Urothelium cell line (cell line): Measurements from ENCODE around the gene WDR86.

Source experiments
- DNase-seq: peaks from one replicate; pipeline ENCODE4 v3.0.0; 2011; ENCODE audit warnings: low spot score, mixed read lengths
- FAIRE-seq: peaks from 2 replicates; lab custom pipeline; 2011; peaks lifted over from hg19 to GRCh38; lab: Jason Lieb, UNC

Gene WDR86

DNA sequence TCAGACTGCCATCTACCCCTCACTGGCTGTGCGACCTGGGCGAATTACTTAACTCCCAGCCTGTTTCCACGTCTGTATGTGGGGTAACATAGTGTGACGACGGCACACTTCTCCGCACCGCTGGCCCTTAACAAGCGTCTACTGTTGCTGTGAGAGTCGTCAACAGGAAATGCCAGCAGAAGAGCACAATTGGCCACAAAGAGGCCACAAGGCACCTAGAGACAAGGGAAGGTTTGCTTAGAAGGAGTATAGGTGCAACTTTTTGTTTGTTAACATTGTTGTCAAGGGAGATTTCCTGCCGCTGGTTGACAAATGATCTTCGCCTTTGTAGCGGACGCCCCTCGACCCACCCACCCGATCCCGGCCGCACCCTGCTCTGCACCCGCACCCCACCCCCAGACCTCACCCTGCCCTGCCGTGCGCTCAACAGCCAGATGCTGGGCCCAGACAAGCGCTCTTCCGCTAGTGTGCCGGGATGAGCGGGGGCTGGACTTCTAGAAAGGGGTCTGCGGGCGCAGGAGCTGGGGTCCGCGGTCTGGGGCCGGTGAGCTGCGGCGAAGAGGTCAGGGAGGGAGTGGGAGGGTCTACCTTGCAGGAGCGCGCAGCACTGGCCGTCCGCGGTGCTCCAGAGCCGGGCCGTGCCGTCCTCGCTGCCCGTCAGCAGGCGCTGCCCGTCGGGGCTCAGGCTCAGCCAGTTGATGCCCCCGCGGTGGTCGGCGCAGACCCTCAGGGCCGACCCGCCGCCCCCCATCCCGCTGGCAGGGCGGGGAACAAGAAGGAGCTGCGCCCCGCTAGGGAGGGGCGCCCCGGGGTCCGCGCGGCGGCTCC, 785 bp downstream of the WDR86 start:
- no peak for DNase-seq
- FAIRE-seq: no peak

DNA sequence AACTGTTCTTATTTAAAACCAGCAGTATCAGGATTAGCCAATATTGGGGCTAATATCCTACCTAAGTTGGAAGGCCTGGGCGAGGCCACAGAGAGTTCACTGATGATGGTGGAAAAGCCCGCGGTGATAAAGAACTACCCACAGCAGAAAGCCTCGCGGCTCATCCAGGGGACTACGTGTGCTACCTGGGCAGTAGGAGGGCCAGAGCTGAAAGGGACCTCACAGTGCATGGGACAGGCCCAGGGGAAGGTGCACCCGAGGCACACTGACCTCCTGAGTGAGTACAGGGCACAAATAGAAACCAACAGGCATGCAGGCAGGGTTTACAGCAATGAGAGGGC, 1.4 kb downstream of the WDR86 start:
- DNase-seq: no peak
- no peak for FAIRE-seq

DNA sequence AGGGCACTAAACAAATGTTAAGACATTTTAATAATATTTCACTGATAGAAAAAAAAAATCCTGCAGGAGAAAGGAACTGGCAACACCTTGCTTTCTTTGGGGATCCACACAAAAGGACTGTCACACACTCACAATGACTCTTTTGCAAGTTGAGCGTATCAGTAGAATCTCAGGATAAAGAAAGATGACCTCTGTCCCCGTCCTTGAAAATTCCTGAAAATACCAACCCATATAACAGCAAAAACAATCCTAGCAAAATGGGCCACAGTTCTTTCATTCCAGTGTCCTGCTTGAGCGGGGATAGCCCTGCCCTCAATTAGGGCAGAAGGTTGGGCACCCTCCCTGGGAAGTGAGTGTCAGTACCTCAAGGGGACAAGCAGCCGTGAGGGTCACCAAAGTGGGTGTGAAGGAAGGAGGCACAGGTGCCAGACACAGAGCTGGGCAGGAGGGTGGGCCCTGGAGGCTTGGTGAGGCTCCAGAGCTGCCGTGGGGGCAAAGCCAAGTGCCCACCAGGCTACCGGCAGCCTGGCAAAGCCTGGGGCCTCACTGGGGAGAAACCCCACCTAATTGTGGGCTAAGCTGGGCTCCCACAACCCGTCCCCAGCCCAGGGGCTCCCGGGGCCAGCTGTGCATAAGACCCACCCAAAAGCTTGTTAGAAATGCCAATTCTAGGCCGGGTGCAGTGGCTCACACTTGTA, 2.8 kb downstream of the WDR86 start:
- DNase-seq (no peak), FAIRE-seq (no peak)

DNA sequence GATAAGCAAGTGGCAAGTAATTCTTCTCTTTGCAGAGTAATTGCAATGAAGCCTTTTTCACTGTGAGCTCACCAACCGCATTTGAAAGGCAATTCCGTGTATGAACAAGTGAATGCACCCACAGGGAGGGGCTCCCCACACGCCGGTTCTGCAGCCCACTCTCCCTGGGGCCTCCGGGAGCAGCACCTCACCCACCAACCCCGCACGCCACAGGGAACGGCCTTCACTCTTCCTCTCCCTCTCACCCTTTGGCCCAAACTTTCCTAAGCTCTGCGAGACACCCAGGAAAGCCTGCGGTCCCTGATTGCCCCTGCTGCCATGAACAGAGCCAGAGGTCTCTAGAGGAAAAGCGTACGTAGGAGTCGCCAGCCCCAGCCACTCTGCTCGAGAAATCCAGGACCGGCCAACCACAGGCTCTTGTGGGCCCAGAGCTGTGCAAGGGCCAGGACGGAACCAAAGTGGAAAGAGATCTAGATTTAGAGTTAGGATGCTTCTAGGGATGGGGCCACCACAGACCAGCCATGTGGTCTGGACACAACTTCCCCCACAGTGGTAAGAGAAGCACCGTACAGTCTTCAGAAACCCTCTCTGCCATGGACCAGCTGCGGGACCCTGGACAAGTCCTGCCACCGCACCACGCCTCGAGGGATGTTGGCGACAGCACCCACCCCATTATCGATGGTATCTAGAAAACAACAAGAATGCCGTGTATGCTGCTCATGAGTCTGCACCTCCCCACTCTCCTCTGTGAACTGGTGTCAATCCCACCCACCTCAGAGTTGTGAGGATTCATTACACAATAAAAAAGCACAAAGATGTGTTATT, 3.6 kb downstream of the WDR86 start:
- DNase-seq: no peak
- FAIRE-seq: no peak

DNA sequence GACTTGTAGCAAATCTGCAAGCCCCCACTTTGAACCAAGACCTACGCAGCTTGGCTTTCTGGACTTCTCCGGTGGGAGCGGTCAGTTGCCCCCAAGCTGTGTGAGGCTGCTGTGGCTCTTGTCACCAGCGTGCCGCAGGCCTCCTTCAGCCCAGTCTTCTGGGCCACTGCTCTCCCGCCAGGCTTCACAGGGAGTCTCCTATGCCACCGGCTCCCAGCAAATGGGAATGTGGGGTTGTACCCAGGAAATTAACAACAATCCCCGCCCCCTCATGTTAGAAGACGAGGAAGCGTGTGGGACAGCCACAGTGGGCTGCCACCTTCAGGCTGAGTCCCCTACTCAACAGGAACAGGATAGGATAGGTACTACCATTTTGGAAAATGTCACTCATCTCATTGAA, 4.2 kb downstream of the WDR86 start:
- DNase-seq (no peak), FAIRE-seq (no peak)

DNA sequence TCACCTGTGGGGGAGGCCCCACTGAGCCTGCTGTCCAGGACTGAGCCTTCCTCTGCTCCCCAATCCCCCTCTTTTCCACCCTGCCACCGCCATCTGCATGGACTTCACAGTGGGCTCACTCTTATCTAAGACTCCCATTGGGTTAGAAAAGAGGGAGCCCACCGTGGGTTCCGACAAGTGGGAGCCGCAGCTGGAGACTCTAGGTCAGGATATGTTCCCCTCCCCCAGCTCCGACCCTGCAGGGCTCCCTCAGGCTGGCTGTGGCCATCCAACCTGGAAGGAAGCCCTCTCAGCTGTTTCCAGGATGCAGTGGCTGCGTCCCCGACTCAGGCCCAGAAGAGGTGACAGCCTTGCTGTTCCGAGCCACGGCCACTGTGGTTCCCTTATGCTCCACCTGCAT, 4.8 kb downstream of the WDR86 start:
- no peak for FAIRE-seq
- no peak for DNase-seq

DNA sequence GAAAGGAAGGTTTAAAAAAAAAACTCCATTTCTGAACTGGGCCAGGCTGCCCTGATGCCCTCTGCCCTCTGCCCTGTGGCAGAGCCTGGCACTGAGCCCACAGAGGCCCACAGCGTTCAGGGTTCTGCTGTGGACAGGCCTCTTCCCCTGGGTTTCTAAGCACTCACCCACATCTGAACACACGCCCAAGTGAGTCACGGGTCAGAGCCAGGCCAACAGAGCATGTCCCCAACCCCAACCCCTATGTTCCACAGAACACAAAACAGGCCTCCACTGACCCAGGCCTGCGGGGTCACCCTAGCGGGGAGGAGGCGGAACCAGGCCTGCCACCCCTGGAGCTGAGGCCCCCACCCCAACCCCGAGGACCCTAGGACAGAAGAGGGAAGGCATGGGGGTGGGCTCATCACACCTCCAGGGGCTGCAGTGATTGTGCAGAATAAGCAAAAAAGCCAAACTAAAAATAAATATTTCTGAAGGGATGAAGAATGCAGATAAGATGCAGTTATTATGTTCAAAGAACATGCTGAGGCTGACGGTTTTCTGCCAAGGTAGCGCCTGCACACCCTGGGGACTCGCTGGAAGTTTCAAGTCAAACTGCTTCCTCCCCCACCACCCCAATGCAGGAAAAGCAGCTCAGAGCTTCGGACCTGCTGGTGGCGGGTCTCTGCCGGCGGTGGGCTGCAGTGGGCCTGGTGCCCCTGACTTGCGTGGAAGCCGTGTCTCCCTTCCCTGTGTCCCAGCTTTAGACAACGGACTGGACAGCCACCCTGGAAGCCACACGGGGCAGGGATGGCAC, 5.4 kb downstream of the WDR86 start:
- FAIRE-seq (no peak), DNase-seq (no peak)

DNA sequence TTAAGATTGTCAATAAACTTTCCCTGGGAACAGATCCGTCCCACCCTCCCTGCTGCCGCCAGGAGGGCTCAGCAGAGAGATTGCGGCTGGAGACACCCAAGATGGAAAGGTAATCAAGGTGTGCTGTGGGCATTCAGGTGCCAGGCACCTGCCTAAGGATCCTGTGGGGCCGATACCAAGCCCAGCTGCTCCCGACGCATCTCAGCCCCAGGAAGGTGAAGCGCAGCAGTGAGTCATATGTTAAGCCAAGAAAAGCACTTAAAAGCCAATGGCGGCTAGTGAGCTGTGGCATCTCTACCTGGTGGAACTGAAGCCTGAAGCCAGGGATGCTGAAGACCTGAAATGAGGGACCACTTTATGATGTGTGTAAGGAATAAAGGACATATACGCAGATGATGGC, 6.1 kb downstream of the WDR86 start:
- no peak for DNase-seq

DNA sequence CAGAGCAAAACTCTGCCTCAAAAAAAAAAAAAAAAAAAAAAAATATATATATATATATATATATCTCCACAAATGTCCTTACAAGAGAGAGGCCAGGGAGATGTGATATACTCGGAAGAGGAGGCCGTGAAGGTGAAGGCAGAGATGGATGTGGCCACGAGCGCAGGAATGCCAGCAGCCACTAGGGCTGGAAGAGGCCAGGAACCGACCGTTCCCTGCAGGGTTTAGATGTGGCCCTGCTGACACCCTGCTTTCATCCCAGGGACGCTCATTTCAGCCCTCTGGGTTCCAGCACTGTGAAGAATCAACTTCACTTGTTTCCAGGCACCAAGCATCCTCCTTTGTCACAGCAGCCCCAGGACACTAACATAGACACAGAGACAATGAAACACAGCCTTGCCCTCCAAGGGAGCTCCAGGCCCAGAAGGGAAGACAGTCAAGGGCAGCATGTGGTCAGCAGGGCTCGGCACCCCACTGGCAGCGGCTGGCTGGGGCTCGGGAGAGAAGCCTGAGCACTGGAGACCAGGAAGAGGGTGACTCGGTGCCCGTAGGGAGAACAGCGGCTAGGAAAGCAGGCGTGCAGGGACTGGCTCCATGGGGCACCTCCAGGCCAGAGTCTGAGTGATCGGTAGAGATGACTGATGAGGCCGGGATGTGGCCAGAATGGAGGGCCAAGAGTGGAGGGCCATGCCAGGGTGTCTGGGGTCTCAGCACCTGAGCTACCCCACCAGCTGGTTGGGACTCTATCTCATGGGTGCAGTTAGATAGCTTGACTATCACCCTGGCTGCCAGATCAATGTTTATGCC, 7.6 kb downstream of the WDR86 start:
- DNase-seq (no peak), FAIRE-seq (no peak)

More for the DNA sequence above, 6.1 kb downstream of the WDR86 start:
- FAIRE-seq: no peak

DNA sequence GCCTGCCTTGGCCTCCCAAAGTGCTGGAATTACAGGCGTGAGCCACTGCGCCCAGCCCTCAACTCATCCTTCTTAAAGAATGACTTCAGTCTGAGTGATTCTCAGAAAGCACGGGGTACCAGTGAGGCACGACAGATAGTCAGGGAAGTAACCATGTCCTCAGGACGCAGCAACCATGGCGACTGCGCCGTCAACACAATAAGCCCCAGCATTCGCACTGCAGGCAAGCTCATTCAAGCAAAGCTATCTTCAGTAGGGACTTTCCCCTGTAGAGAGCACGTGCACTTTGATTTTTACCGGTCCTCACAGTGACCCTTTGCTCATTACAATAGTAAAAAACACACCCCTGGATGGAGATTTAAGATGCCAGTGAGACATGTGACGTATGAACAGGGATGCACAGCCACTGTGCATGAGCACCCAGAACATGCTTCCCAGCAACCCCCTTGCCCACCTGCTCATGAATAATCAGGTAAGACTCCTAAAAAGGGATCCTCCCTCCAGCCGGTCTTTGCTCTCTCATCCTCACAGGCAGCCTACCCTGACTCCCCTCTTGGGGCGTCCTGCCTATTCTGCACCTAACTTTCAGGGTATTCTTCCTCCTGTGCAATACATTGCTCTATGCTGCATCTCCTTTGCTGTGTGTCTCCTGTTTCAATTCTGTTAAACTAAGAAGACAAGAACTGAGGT, 9.1 kb downstream of the WDR86 start:
- DNase-seq (no peak), FAIRE-seq (no peak)

DNA sequence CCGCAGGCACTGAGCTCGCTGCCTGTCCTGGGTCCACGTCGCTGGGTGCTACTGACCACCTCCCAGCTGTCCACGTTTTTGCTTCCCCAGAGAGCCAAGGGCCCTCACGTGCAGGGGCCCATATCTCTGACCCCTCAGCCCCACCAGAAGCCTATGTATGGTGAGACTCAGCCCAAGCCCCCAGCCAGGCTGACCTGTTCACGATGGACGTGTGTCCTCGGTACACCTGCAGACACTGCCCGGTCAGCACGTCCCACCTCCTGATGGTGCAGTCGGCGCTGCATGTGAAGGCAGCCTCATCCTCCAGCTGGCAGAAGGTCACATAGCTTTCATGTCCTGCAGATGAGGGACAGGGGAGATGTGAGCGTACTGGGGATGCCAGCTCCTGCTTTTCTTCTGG, 9.9 kb downstream of the WDR86 start:
- DNase-seq: no peak
- FAIRE-seq: no peak

DNA sequence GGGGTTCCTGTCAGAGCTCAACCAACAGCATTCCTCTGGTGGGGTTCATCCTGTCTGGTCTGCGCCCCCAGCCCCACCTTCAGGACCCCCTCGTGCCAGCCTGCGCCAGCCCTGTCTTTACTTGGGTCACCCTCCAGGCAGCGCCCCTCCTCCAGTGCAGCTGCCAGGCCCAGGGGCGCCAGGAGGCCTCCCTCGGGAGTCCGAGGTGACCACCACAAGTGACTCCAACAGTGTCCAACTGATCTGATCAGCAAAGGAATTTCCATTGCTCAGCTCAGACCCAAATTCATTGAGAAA, 10.6 kb downstream of the WDR86 start:
- DNase-seq: no peak
- no peak for FAIRE-seq

DNA sequence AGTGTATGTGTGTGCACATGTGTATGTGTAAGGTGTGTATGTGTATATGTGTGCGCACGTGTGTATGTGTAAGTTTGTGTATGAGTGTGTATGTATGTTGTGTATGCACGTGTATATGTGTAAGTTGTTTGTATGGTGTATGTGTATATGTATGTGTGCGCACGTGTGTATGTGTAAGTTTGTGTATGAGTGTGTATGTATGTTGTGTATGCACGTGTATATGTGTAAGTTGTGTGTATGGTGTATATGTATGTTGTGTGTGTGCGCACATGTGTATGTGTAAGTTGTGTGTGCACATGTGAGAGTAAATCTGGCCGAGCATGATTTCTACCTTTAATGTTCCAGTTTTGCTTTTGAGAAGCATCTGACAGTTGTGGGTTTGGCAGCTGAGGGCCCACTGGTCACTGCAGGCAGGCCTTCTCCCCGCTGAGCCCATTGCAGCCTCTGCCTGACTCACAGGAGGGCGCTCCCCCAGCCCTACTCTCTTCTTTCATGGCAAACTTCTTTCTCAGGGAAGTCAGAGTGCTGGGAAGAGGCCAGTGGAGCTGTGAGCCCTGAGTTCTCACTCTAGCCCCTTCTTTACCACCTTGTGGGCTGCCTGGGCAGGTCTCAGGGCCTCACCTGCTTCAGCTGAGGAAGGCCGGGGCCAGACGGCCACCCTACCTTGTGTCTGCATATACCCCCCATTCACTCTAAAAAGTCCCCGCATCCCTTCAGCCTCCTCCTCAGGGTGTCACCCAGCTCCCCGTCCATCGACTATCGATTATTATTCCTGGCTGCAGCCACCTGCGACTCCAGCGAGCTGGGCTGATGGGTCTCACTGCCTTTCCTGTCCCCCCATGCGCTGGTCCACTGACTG, 11.2 kb downstream of the WDR86 start:
- FAIRE-seq (no peak), DNase-seq (no peak)

DNA sequence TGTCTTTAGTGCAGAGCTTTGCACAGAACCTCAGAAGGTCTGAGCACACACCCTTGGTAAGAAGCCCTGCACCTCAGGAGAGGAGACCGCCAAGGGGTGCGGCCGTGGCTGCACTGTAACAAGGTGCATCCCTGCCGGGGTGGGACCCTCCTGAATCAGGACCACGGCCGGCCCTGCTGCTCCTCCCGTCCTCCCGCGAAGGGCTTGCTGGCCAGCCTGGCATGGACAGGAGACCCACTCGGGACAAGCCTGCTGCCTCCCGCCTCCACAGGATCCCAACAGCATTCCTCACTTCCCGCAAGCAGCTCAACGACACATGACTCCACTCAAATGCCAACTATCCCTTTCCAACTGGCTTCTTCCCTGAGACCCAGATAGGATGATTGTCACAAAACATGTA, 12.8 kb downstream of the WDR86 start:
- no peak for DNase-seq
- no peak for FAIRE-seq

DNA sequence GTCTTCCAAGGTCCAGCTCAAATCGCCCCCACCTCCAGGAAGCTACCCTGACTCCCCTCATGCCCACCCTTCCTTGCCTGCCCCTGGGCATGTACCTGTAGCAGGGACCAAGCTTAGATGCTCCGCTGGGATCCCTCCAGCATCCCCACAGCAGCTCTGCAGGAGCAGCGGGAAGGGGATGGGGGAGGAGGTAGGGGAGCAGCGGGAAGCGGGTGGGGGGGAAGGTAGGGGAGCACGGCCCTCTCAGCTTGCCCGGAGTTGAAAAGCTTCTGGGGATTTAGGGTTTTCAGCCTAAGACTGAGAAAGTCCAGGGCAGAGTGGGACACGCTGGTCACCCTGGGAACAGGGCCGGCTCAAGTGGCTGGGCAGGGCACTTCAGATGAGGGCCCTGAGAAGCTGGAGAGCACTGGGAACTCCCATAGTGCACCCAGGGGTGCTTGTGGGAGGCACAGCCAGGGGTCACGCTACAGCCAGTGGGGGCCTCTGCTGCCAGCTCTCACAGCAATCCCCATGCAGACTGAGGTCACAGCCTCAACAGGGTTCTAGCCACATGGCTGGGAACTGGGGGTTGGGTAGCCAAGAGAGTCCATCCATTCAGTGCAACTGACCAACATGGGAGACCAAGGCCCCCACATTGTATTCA, 13.4 kb downstream of the WDR86 start:
- FAIRE-seq (no peak), DNase-seq (no peak)

DNA sequence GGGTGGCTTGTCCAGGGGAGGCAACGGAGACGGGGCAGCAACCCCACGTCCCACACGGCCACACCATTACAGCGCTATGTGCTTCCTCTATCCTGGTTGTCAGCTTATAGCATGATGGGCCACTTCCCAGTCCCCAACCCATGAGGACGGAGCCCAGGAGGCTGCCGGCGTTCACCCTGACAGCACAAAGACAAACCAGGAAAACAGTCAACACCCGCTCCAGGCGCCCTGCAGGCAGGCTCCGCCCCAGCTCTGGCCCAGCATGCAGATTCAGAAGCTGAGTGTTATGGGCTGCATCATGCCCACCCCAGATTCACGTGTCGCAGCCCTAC, 14.8 kb downstream of the WDR86 start:
- DNase-seq: no peak

DNA sequence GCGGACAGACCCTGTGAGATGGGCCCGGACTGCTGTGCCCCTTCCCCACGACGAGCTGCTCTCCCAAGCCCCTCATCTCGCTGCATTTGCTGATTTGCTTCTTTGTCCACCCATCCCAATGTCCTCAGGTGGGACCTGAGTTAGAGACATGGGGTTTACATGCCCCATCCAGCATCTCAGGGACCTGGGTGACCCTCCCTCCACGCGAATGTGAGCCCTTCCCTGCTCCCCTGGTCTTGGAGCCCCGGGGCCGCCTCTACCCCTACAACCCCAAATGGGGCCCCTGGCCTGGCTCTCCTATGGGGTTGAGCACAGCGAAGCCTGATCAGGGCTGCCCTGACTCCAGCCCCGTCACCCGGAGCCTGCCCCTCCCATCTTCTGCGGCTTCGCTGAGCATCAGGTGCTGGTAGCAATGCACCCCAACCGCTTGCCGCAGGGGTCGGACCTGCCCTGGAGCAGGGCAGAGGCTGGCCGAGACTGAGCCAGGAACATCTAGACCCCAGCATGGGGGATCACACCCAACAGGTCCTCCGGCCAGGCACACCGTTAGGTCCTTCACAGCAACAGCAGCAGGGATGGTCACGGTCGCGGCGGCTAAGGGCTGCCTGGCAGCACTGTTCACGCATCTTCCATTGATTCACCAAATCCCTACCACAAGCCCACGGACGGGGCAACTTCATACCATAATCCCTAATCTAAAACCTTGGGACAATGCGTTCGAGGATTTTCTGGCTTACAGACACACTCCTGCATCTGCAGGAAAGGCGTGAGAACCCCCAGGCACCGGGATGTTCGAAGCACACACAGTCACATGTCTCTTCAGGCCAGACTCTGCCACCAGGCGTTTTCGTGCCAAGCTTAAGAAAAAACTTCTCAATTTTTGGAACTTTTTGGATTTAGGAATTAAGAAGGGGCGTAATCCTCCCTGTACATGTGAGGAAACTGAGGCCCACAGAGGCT, 15.5 kb downstream of the WDR86 start:
- no peak for DNase-seq
- no peak for FAIRE-seq

More for the DNA sequence above, 14.8 kb downstream of the WDR86 start:
- no peak for FAIRE-seq
